Caco-2 (cell line): Measurements from ENCODE around the gene MLPH. TPM values are rescaled to one million over a fixed set of nuclear protein-coding genes. Genes with fewer than 3 reads are reported as not detected.

Source experiments
- BruUV-seq: library from RNA; stranded (reverse); fragments of 400-500 nt; replicated peaks from 2 replicates; lab custom pipeline; 2021; lab: Mats Ljungman, UMichigan
- CTCF ChIA-PET: fragments of 300-600 bp; sonication (Branson Sonifier 250); formaldehyde crosslinking; loops from one replicate; lab custom pipeline; 2022; ENCODE audit warnings: antibody characterized with exemption; lab: Charles Lee
- POLR2A ChIA-PET: fragments of 300-600 bp; sonication (Branson Sonifier 250); formaldehyde crosslinking; loops from one replicate; lab custom pipeline; 2022; ENCODE audit warnings: antibody characterized with exemption; lab: Charles Lee
- DNase-seq, 2 experiments: peaks; one replicate each; pipeline versions ENCODE4 v3.0.0 to v3.0.0-alpha.2; 2020 to 2022
- H3K27me3 ChIP-seq: replicated peaks from 2 replicates; pipeline ENCODE4 v1.6.0; 2011; ENCODE audit warnings: low read length; ENCODE audit not compliant: control insufficient read depth, insufficient read depth
- H3K36me3 ChIP-seq: 2 replicates; pipeline ENCODE4 v1.5.1; 2011; ENCODE audit warnings: low read length; ENCODE audit not compliant: control insufficient read depth, insufficient read depth
- H3K4me1 ChIP-seq: fragments of 250-450 bp; sonication (Bioruptor Pico); 2 replicates; pipeline ENCODE4 v1.5.1; 2020; ENCODE audit warnings: mild to moderate bottlenecking
- H3K4me3 ChIP-seq: 2 replicates; pipeline ENCODE4 v1.5.1; 2011; ENCODE audit warnings: low read depth, mild to moderate bottlenecking, control low read depth, low read length
- H3K9me3 ChIP-seq: fragments of 250-450 bp; sonication (Bioruptor Pico); 2 replicates; pipeline ENCODE4 v1.5.1; 2020; ENCODE audit warnings: mild to moderate bottlenecking, moderate library complexity
- H3K27ac Mint-ChIP-seq: one replicate; pipeline ENCODE4 v1.8.0; 2022; ENCODE audit warnings: mixed read lengths; ENCODE audit not compliant: unreplicated experiment
- H3K27me3 Mint-ChIP-seq: one replicate; pipeline ENCODE4 v1.8.0; 2022; ENCODE audit warnings: mixed read lengths; ENCODE audit not compliant: insufficient read depth, unreplicated experiment
- H3K36me3 Mint-ChIP-seq: one replicate; pipeline ENCODE4 v1.8.0; 2022; ENCODE audit warnings: mild to moderate bottlenecking, mixed read lengths; ENCODE audit not compliant: insufficient read depth, unreplicated experiment
- H3K4me1 Mint-ChIP-seq: one replicate; pipeline ENCODE4 v1.8.0; 2022; ENCODE audit warnings: low read depth, mixed read lengths; ENCODE audit not compliant: unreplicated experiment
- H3K4me3 Mint-ChIP-seq: one replicate; pipeline ENCODE4 v1.8.0; 2022; ENCODE audit warnings: mild to moderate bottlenecking, moderate library complexity, mixed read lengths; ENCODE audit not compliant: unreplicated experiment
- H3K9me3 Mint-ChIP-seq: one replicate; pipeline ENCODE4 v1.8.0; 2022; ENCODE audit warnings: mixed read lengths; ENCODE audit not compliant: unreplicated experiment
- CTCF ChIP-seq, 2 experiments: fragments of 200-600 bp in 1 of 2; IDR thresholded peaks; 1 replicate in 1 of 2; 2 replicates in 1 of 2; pipeline versions ENCODE4 v1.5.1 to v1.8.0; 2011 to 2022; ENCODE audit warnings: antibody characterized with exemption in 1 of 2, control low read depth in 1 of 2, inconsistent platforms in 1 of 2, low read depth in 1 of 2, low read length in 1 of 2, mild to moderate bottlenecking in 1 of 2, moderate library complexity in 1 of 2; ENCODE audit not compliant: insufficient read depth in 1 of 2, severe bottlenecking in 1 of 2, unreplicated experiment in 1 of 2
- intact Hi-C: fragments of 100-400 bp; cut with micrococcal nuclease; formaldehyde crosslinking; loops from one replicate; pipeline ENCODE4 v1.10.0; 2022; ENCODE audit not compliant: unreplicated experiment
- total RNA-seq: library from RNA; stranded (reverse); gene quantifications from 2 replicates; pipeline ENCODE4 v1.2.3, GENCODE V29; 2022

The MLPH gene
- total RNA-seq, 1 experiment from 2014 or later: not detected

GRCh38 chr2:237459226-237459625 is 27.8 kb upstream of the MLPH start:
- Histone ChIP-seq H3K36me3 (no peaks in the 10 kb centered on the region), H3K4me3 (no peak overlapping the region), H3K9me3 (no peaks in the 10 kb centered on the region), H3K27me3 (no peaks in the 10 kb centered on the region), H3K4me1 (no peaks in the 10 kb centered on the region)
- no peak for TF ChIP-seq CTCF (IDR thresholded peaks at IDR 0.05; ENCODE audit: insufficient read depth in 1 of 2, low read depth in 1 of 2, low read length in 1 of 2, severe bottlenecking in 1 of 2, unreplicated experiment in 1 of 2)
- CTCF ChIA-PET: no interaction called here
- intact Hi-C loops: no loop called here
- Mint-ChIP-seq H3K4me3 (no peak overlapping the region), H3K27ac (no peak overlapping the region), H3K4me1 (no peaks in the 10 kb centered on the region), H3K36me3 (no peaks in the 10 kb centered on the region), H3K27me3 (peaks cover 8% of the 10 kb centered on the region), H3K9me3 (no peaks in the 10 kb centered on the region)
- BruUV-seq: no TSS peak
- POLR2A ChIA-PET: no interaction called here
- no peak for DNase-seq

- intact Hi-C loops: no loop called here
- Mint-ChIP-seq H3K4me3 (no peak overlapping the region), H3K9me3 (no peaks in the 10 kb centered on the region), H3K27ac (no peak overlapping the region), H3K36me3 (no peaks in the 10 kb centered on the region), H3K27me3 (peaks cover 8% of the 10 kb centered on the region), H3K4me1 (no peaks in the 10 kb centered on the region)
- no peaks in the 10 kb centered on the region for H3K9me3 ChIP-seq
- CTCF ChIA-PET: interaction anchor here (0.6 kb wide), 1 partner anchor 298 kb away, joined by 3 read pairs; no protein-coding TSS in a partner anchor
- H3K36me3 ChIP-seq: no peaks in the 10 kb centered on the region
- no peak for TF ChIP-seq CTCF (IDR thresholded peaks at IDR 0.05; ENCODE audit: insufficient read depth in 1 of 2, low read depth in 1 of 2, low read length in 1 of 2, severe bottlenecking in 1 of 2, unreplicated experiment in 1 of 2)
- H3K4me1 ChIP-seq: no peaks in the 10 kb centered on the region
- POLR2A ChIA-PET: no interaction called here
- DNase-seq: no peak
- H3K4me3 ChIP-seq: no peak overlapping the region
- BruUV-seq: no TSS peak
- no peaks in the 10 kb centered on the region for H3K27me3 ChIP-seq
These were observed 27.3 kb upstream of the MLPH start for GRCh38 chr2:237459741-237460174.

DNA sequence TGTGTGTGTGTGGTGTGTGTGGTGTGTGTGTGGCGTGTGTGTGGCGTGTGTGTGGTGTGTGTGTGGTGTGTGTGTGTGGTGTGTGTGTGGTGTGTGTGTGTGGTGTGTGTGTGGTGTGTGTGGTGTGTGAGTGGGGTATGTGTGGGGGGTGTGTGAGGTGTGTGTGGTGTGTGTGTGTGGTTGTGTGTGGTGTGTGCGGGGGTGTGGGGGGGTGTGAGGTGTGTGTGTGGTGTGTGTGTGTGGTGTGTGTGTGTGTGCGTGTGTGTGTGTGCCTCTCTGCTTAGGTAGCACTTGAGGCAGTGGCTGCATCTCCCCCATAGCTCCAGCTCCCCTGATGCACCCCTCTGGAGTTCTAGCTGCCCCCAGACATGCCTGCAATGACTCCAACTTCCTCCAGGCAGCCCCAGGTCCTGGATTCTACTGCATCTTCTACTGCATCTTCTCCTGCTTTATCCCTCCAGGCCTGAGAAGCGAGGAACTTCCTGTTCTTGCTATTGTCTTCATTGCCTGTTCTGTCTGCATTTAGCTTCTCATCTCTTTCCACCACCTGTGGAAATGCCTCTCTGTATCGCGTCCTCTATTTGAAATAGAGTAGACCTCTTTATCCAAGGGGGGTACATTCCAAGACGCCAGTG is 22.2 kb upstream of the MLPH start:
- TF ChIP-seq CTCF (IDR thresholded peaks at IDR 0.05; ENCODE audit: insufficient read depth in 1 of 2, low read depth in 1 of 2, low read length in 1 of 2, severe bottlenecking in 1 of 2, unreplicated experiment in 1 of 2): no peak
- intact Hi-C loops: no loop called here
- Mint-ChIP-seq H3K27ac (no peak overlapping the region), H3K9me3 (no peaks in the 10 kb centered on the region), H3K4me1 (no peaks in the 10 kb centered on the region), H3K36me3 (no peaks in the 10 kb centered on the region), H3K4me3 (no peak overlapping the region), H3K27me3 (peaks cover 5% of the 10 kb centered on the region)
- DNase-seq: no peak
- no peaks in the 10 kb centered on the region for H3K27me3 ChIP-seq
- ChIA-PET CTCF (interaction anchor here (0.8 kb wide), 1 partner anchor 10 kb away, joined by 4 read pairs; no protein-coding TSS in a partner anchor), POLR2A (no interaction called here)
- no peaks in the 10 kb centered on the region for H3K9me3 ChIP-seq
- no peaks in the 10 kb centered on the region for H3K4me1 ChIP-seq
- no peak overlapping the region for H3K4me3 ChIP-seq
- no TSS peak for BruUV-seq
- H3K36me3 ChIP-seq: no peaks in the 10 kb centered on the region
